SU-DHL-6 (cell line): ENCODE results near the gene TRIM54.
"Not testable (repeated sequence)": the region's sequence is repeated elsewhere in the genome, so short reads cannot be mapped to it uniquely, and the experiment has no call there.

Source experiments
- H2AFZ ChIP-seq: fragments of 200-600 bp; sonication (generic); 2 replicates; pipeline ENCODE4 v1.6.1; 2014; ENCODE audit warnings: low read depth, mild to moderate bottlenecking, moderate library complexity, mixed read lengths, antibody characterized with exemption, low read length; ENCODE audit not compliant: severe bottlenecking
- H3F3A ChIP-seq: fragments of 200-600 bp; shearing (Covaris generic); 2 replicates; pipeline ENCODE4 v1.6.0; 2016; ENCODE audit warnings: antibody characterized with exemption, mild to moderate bottlenecking; ENCODE audit not compliant: insufficient read depth
- H3K27ac ChIP-seq: fragments of 200-600 bp; sonication (generic); 2 replicates; pipeline ENCODE4 v1.5.1; 2016; ENCODE audit warnings: low read depth, mild to moderate bottlenecking, low read length, moderate library complexity, mixed read lengths
- H3K27me3 ChIP-seq: fragments of 200-600 bp; sonication (generic), shearing (Covaris generic); 2 replicates; pipeline ENCODE4 v1.6.0; 2014; ENCODE audit warnings: mild to moderate bottlenecking, low read length
- H3K36me3 ChIP-seq: fragments of 200-600 bp; sonication (generic); 2 replicates; pipeline ENCODE4 v1.6.1; 2014; ENCODE audit warnings: mild to moderate bottlenecking, low read length, mixed read lengths
- H3K4me2 ChIP-seq: fragments of 300-600, 200-600 bp; shearing (Covaris generic), sonication (generic); 2 replicates; pipeline ENCODE4 v1.6.0; 2014; ENCODE audit warnings: low read length, low read depth, mild to moderate bottlenecking; ENCODE audit not compliant: poor library complexity, severe bottlenecking
- H3K4me3 ChIP-seq: fragments of 200-600 bp; sonication (generic); 2 replicates; pipeline ENCODE4 v1.5.1; 2014; ENCODE audit warnings: antibody characterized with exemption, low read length, mild to moderate bottlenecking, mixed read lengths; ENCODE audit not compliant: insufficient read depth, poor library complexity, severe bottlenecking
- H3K79me2 ChIP-seq: fragments of 200-600 bp; sonication (generic); 2 replicates; pipeline ENCODE4 v1.6.1; 2014; ENCODE audit warnings: mild to moderate bottlenecking, low read length, moderate library complexity; ENCODE audit not compliant: insufficient read depth
- H3K9ac ChIP-seq: fragments of 200-600 bp; sonication (generic); 2 replicates; pipeline ENCODE4 v1.7.0; 2014; ENCODE audit warnings: mild to moderate bottlenecking, low read length
- H3K9me2 ChIP-seq: fragments of 200-600 bp; sonication (generic); replicated peaks from 2 replicates; pipeline ENCODE4 v1.6.1; 2014; ENCODE audit warnings: low read length; ENCODE audit not compliant: insufficient read depth
- H3K9me3 ChIP-seq: fragments of 200-600 bp; sonication (generic); 2 replicates; pipeline ENCODE4 v1.6.1; 2014; ENCODE audit warnings: low read length, mixed read lengths; ENCODE audit not compliant: insufficient read depth
- H4K20me1 ChIP-seq: fragments of 200-600 bp; sonication (generic); 2 replicates; pipeline ENCODE4 v1.6.1; 2014; ENCODE audit warnings: low read depth, mild to moderate bottlenecking, antibody characterized with exemption, low read length, moderate library complexity, mixed read lengths
- EZH2phosphoT487 ChIP-seq: fragments of 200-600 bp; sonication (generic), shearing (Covaris generic); conservative IDR thresholded peaks from 2 replicates; pipeline ENCODE4 v1.6.1; 2018; ENCODE audit warnings: mild to moderate bottlenecking, antibody characterized with exemption, low read length, moderate library complexity, mixed read lengths
- TF ChIP-seq, protein P1 (sequence below): fragments of 200-600 bp; sonication (generic); IDR thresholded peaks from one replicate; pipeline ENCODE4 v1.5.1; 2017; ENCODE audit warnings: antibody characterized with exemption, mild to moderate bottlenecking, low read length, moderate library complexity; ENCODE audit not compliant: insufficient read depth, poor library complexity, severe bottlenecking

The TRIM54 gene

DNA sequence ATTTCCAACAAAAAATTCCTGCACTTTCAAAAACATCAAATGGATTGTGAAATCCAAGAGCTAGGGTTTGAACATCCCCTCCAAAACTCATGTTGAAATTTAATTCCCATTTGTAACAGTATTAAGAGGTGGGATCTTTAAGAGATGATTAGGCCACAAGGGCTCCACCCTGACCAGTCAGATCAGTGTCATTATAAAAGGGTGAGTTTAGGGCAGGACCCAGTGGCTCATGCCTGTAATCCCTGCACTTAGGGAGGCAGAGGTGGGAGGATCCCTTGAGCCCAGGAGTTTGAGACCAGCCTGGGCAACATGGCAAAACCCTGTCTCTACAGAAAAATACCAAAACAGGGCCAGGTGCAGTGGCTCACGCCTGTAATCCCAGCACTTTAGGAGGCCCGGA lies 65.4 kb downstream of the TRIM54 start:
- Histone ChIP-seq H3K9me2 (no peaks in the 10 kb centered on the region), H2AFZ (no peak overlapping the region), H3K36me3 (peaks cover 2% of the 10 kb centered on the region; the same call in 1 of the 2 replicates), H3K27me3 (no peaks in the 10 kb centered on the region), H3F3A (no peaks in the 10 kb centered on the region), H3K4me3 (no peak overlapping the region), H3K4me2 (no peak overlapping the region), H3K9ac (no peak overlapping the region), H3K27ac (no peak overlapping the region), H4K20me1 (no peaks in the 10 kb centered on the region), H3K79me2 (peaks cover 94% of the 10 kb centered on the region), H3K9me3 (no peaks in the 10 kb centered on the region)
- TF ChIP-seq, protein P1, sequence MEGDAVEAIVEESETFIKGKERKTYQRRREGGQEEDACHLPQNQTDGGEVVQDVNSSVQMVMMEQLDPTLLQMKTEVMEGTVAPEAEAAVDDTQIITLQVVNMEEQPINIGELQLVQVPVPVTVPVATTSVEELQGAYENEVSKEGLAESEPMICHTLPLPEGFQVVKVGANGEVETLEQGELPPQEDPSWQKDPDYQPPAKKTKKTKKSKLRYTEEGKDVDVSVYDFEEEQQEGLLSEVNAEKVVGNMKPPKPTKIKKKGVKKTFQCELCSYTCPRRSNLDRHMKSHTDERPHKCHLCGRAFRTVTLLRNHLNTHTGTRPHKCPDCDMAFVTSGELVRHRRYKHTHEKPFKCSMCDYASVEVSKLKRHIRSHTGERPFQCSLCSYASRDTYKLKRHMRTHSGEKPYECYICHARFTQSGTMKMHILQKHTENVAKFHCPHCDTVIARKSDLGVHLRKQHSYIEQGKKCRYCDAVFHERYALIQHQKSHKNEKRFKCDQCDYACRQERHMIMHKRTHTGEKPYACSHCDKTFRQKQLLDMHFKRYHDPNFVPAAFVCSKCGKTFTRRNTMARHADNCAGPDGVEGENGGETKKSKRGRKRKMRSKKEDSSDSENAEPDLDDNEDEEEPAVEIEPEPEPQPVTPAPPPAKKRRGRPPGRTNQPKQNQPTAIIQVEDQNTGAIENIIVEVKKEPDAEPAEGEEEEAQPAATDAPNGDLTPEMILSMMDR = no peak

DNA sequence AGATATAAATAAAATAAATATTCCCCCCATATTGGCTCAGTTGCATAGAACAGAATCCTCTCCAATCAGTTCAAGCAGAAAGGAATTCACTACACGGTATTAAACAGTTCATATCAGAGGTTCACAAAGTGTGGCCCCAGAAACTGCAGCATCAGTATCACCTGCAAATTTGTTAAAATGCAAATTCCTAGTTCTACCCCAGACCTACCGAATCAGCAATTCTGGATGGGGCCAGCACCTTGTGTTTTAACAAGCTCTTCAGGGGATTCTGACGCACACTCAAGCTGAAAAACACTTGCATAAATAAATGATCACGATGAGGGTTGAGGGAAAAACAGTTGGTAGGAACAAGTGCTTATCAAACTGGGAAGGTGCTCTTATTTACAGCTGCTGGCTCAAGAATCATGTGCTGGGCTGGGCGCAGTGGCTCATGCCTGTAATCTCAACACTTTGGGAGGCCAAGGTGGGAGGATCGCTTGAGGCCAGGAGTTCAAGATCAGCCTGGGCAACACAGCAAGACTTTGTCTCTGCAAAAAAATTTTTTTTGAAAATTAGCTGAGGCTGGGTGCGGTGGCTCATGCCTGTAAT lies 68.0 kb downstream of the TRIM54 start:
- Histone ChIP-seq H3K27me3 (no peaks in the 10 kb centered on the region), H3F3A (no peaks in the 10 kb centered on the region), H3K4me3 (no peak overlapping the region), H3K27ac (no peak overlapping the region), H4K20me1 (no peaks in the 10 kb centered on the region), H3K9ac (no peak overlapping the region), H3K9me2 (no peaks in the 10 kb centered on the region), H3K9me3 (no peaks in the 10 kb centered on the region), H2AFZ (no peak overlapping the region), H3K36me3 (no peaks in the 10 kb centered on the region; the same call in 1 of the 2 replicates), H3K4me2 (no peak overlapping the region), H3K79me2 (peaks cover 95% of the 10 kb centered on the region)
- TF ChIP-seq EZH2phosphoT487 = no peak
- TF ChIP-seq, protein P1 = no peak

DNA sequence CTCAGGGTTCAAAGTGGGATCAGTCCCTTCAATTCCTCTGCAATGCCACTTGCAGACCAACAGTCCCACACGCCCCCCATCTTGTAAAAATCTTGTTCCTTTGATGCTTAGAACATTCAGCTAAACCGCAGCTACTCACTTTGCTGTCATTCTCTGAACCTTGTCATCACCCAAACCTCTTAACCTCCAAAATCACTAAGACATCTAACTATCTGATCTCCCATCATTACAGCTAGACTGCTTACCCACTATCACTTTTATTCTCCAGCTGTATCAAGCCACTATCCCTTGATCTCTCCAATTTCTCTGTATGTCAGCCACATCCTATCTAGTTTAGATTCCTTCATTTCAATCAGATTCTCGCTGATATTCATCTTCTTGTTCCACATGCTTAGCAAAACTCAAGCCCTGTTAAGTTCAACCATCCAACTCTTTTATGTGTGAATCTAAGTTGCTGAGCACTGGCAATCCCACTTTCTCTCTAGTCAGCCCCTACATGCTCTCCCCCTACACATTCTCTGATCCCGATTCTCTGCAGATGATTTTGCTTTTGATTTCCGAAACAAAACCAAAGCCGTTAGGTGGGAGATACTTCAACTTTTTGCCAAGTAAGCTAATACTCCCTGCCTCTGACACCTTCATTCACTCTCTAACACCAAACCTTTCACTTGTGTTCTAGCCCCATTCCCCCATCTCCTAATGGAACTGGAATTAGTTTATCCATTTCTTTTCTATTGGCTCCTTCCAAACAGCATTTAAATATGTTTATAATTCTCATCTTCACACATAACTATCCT lies 69.8 kb downstream of the TRIM54 start:
- TF ChIP-seq EZH2phosphoT487 = no peak
- TF ChIP-seq, protein P1 = no peak
- Histone ChIP-seq H3K4me2 (no peak overlapping the region), H3K36me3 (no peaks in the 10 kb centered on the region; the same call in 1 of the 2 replicates), H3K9ac (no peak overlapping the region), H3K27ac (no peak overlapping the region), H3K9me2 (no peaks in the 10 kb centered on the region), H3K27me3 (no peaks in the 10 kb centered on the region), H3K9me3 (no peaks in the 10 kb centered on the region), H3F3A (no peaks in the 10 kb centered on the region), H3K4me3 (no peak overlapping the region), H3K79me2 (peaks cover 92% of the 10 kb centered on the region), H4K20me1 (no peaks in the 10 kb centered on the region), H2AFZ (no peak overlapping the region)

DNA sequence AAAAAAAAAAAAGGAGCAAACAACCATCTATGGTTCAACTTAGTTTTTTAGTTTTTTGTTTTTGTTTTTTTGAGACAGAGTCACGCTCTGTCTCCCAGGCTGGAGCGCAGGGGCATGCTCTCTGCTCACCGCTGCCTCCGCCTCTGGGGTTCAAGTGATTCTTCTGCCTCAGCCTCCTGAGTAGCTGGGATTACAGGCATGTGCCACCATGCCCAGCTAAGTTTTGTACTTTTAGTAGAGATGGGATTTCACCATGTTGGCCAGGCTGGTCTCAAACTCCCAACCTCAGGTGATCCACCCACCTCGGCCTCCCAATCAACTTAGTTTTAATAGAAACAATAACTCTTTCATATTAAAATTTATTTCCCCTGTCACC lies 71.1 kb downstream of the TRIM54 start:
- not testable (repeated sequence) for H3K9me3 ChIP-seq, H3K9ac ChIP-seq, H2AFZ ChIP-seq, H3K4me2 ChIP-seq, H3K27ac ChIP-seq, H3K9me2 ChIP-seq, H3K4me3 ChIP-seq, H3K36me3 ChIP-seq, H3F3A ChIP-seq, H3K27me3 ChIP-seq, H4K20me1 ChIP-seq
- H3K79me2 ChIP-seq = peaks cover 92% of the 10 kb centered on the region
